HepG2 (cell line): ENCODE measurements around the gene CHST13. TPM values are rescaled to one million over a fixed set of nuclear protein-coding genes. Genes with fewer than 3 reads are reported as not detected.

Experiments used
- ATAC-seq: fragments of 200-7000 bp; cut with Tn5 transposase; 3 replicates; pipeline ENCODE4 v1.9.1; 2020; ENCODE audit warnings: mild to moderate bottlenecking, moderate library complexity
- BruUV-seq: library from RNA; stranded (reverse); fragments of 400-500 nt; replicated peaks from 2 replicates; lab custom pipeline; 2021; lab: Mats Ljungman, UMichigan
- CTCF ChIA-PET: fragments of 300-600 bp; formaldehyde crosslinking; extraction: SDS; loops from one replicate; lab custom pipeline; 2021; ENCODE audit warnings: low total read pairs, inconsistent platforms, low intra/inter-chr PET ratio; lab: Yijun Ruan, JAX
- POLR2A ChIA-PET: fragments of 350-600 bp; sonication (Branson Sonifier 250); formaldehyde crosslinking; loops from one replicate; lab custom pipeline; 2020; ENCODE audit warnings: antibody characterized with exemption, inconsistent platforms; lab: Yijun Ruan, JAX
- DNase-seq: peaks from one replicate; pipeline ENCODE4 v3.0.0-alpha.2; 2015; ENCODE audit warnings: low spot score
- FAIRE-seq: peaks from 3 replicates; lab custom pipeline; 2011; peaks lifted over from hg19 to GRCh38; lab: Jason Lieb, UNC
- H2AFZ ChIP-seq: one replicate; pipeline ENCODE4 v1.6.1; 2011; ENCODE audit warnings: low read length, inconsistent platforms
- H3K27ac ChIP-seq: fragments of 300-600 bp; 3 replicates; pipeline ENCODE4 v1.8.0; 2011; ENCODE audit warnings: mixed run types, mild to moderate bottlenecking, mixed read lengths, low read length, inconsistent platforms; ENCODE audit not compliant: insufficient read depth; ENCODE audit errors: extremely low read length
- H3K27me3 ChIP-seq, 2 experiments: fragments of 200-600 bp in 1 of 2; 2 replicates in 1 of 2; 3 replicates in 1 of 2; pipeline versions ENCODE4 v1.6.0 to v1.8.0; 2011; ENCODE audit warnings: low read length in 2 of 2, mild to moderate bottlenecking in 2 of 2, moderate library complexity in 2 of 2, inconsistent platforms in 1 of 2; ENCODE audit not compliant: insufficient read depth in 2 of 2, control insufficient read depth in 1 of 2
- H3K36me3 ChIP-seq, 2 experiments: fragments of 200-600 bp in 1 of 2; replicated peaks in 1 of 2; 2 replicates in 1 of 2; 3 replicates in 1 of 2; pipeline versions ENCODE4 v1.5.1 to v1.8.0; 2011; ENCODE audit warnings: low read length in 2 of 2, inconsistent platforms in 1 of 2; ENCODE audit not compliant: insufficient read depth in 2 of 2, control insufficient read depth in 1 of 2
- H3K4me1 ChIP-seq: 2 replicates; pipeline ENCODE4 v1.5.1; 2012; ENCODE audit warnings: low read length, inconsistent platforms; ENCODE audit not compliant: insufficient read depth
- H3K4me2 ChIP-seq: 2 replicates; pipeline ENCODE4 v1.6.0; 2011; ENCODE audit warnings: low read depth, low read length, inconsistent platforms
- H3K4me3 ChIP-seq, 3 experiments: fragments of 200-600 bp in 1 of 3; sonication (generic), shearing (Covaris generic) in 1 of 3; replicated peaks in 1 of 3; 2 replicates each; pipeline ENCODE4 v1.5.1; 2011 to 2016; ENCODE audit warnings: low read length in 3 of 3, inconsistent platforms in 2 of 3, low read depth in 2 of 3, mild to moderate bottlenecking in 2 of 3, control low read depth in 1 of 3, mixed read lengths in 1 of 3; ENCODE audit not compliant: insufficient read depth in 1 of 3
- H3K79me2 ChIP-seq: one replicate; pipeline ENCODE4 v1.6.1; 2011; ENCODE audit warnings: low read length, inconsistent platforms; ENCODE audit not compliant: insufficient read depth
- H3K9ac ChIP-seq: 2 replicates; pipeline ENCODE4 v1.6.0; 2011; ENCODE audit warnings: mild to moderate bottlenecking, low read depth, low read length, inconsistent platforms; ENCODE audit not compliant: insufficient read depth
- H3K9me3 ChIP-seq: 2 replicates; pipeline ENCODE4 v1.5.1; 2012; ENCODE audit warnings: mild to moderate bottlenecking, low read length
- H4K20me1 ChIP-seq: 2 replicates; pipeline ENCODE4 v1.6.0; 2011; ENCODE audit warnings: inconsistent platforms, mild to moderate bottlenecking, low read length, moderate library complexity; ENCODE audit not compliant: insufficient read depth
- ARID2 ChIP-seq: sonication (generic); formaldehyde crosslinking; IDR thresholded peaks from 2 replicates; pipeline ENCODE4 v1.8.1; 2022; ENCODE audit warnings: mild to moderate bottlenecking, missing genetic modification reagents, borderline replicate concordance
- MED13 ChIP-seq: sonication (generic); formaldehyde crosslinking; IDR thresholded peaks from 2 replicates; pipeline ENCODE4 v1.5.0; 2020; ENCODE audit warnings: missing genetic modification reagents
- PLRG1 ChIP-seq: fragments of 450-650 bp; conservative IDR thresholded peaks from 2 replicates; pipeline ENCODE4 v1.6.1; 2016
- ZHX2 ChIP-seq, 2 experiments: sonication (generic) in 1 of 2; formaldehyde crosslinking in 1 of 2; IDR thresholded peaks; 2 replicates each; pipeline versions ENCODE4 v1.6.1 to v1.9.0; 2014 to 2022; ENCODE audit warnings: antibody characterized with exemption in 1 of 2, borderline replicate concordance in 1 of 2, inconsistent platforms in 1 of 2, low read depth in 1 of 2, missing genetic modification reagents in 1 of 2
- ZNF142 ChIP-seq: sonication (generic); formaldehyde crosslinking; IDR thresholded peaks from 2 replicates; pipeline ENCODE4 v1.4.0; 2020; ENCODE audit warnings: missing genetic modification reagents
- ZNF160 ChIP-seq: sonication (generic); formaldehyde crosslinking; IDR thresholded peaks from 2 replicates; pipeline ENCODE4 v1.8.0; 2022; ENCODE audit warnings: mild to moderate bottlenecking, inconsistent platforms, missing genetic modification reagents
- ZNF432 ChIP-seq: sonication (generic); formaldehyde crosslinking; IDR thresholded peaks from 2 replicates; pipeline ENCODE4 v1.5.0; 2020; ENCODE audit warnings: missing genetic modification reagents, mild to moderate bottlenecking, borderline replicate concordance
- WGBS: methylation state at CpG from one replicate; pipeline ENCODE4 v1.1.6; 2017; ENCODE audit warnings: low lambda C conversion rate; 5-methylcytosine and 5-hydroxymethylcytosine counted together
- in situ Hi-C: cut with HindIII; loops from 2 replicates; pipeline ENCODE4 v1.10.0; 2017; ENCODE audit warnings: low pct_unique_long_range_greater_than_20kb; ENCODE audit not compliant: extremely low pct_ligation_motif_present
- intact Hi-C: fragments of 100-400 bp; cut with micrococcal nuclease; formaldehyde crosslinking; loops from one replicate; pipeline ENCODE4 v1.10.0; 2022; ENCODE audit not compliant: unreplicated experiment
- polyA plus RNA-seq, 8 experiments: library from polyadenylated mRNA; depleted of rRNA in 3 of 8; stranded (reverse) in 7 of 8; unstranded in 1 of 8; fragments of >200 nt; fragmentation: Illumina TruSeq in 4 of 8; extraction: Trizol in 4 of 8; gene quantifications; 2 replicates each; pipeline versions ENCODE4 v1.2.1 to v1.2.3, GENCODE V29; 2011 to 2016; ENCODE audit warnings: low read depth in 4 of 8, missing spikeins in 1 of 8, mixed read lengths in 1 of 8; ENCODE audit not compliant: insufficient read depth in 1 of 8
- total RNA-seq, 5 experiments: library from RNA; depleted of rRNA; stranded (reverse); fragments of >200 nt; fragmentation: Illumina TruSeq; extraction: Trizol; gene quantifications; 2 replicates each; pipeline ENCODE4 v1.2.3, GENCODE V29; 2016; ENCODE audit warnings: low read depth in 1 of 5
- TF ChIP-seq, protein P1 (sequence below): sonication (generic); formaldehyde crosslinking; IDR thresholded peaks from 2 replicates; pipeline ENCODE4 v1.4.0; 2020; ENCODE audit warnings: low read depth, mild to moderate bottlenecking, missing genetic modification reagents

Gene CHST13
- total and polyA plus RNA-seq, 2 of the 13 experiments (the other 11 are each of a cell fraction or from before 2014, with no cell fraction given), result 32.0 to 43.1 TPM

GRCh38 chr3:126568776-126569342, 44.9 kb downstream of the CHST13 start:
- ATAC-seq, result peak; percentile 21
- H3K27me3 ChIP-seq, result peaks cover 3% of the 10 kb centered on the region in 2 experiments; a peak in 2 of 5 replicates
- intact Hi-C loops (no loop called here), in situ Hi-C loops (no loop called here)
- FAIRE-seq, result no peak
- no CpG with 5 or more reads among the region's 3 CpGs for WGBS
- CTCF ChIA-PET, result interaction anchor here (1.2 kb wide), 1 partner anchor 46 kb away, joined by 3 read pairs; no protein-coding TSS in a partner anchor
- no peak overlapping the region for H3K9ac ChIP-seq
- H3K4me2 ChIP-seq, result peak overlapping the region; percentile 36; the same call in 1 of the 2 replicates
- no peak overlapping the region for H2AFZ ChIP-seq
- H3K4me3 ChIP-seq, result no peak overlapping the region
- BruUV-seq, result no TSS peak
- POLR2A ChIA-PET, result no interaction called here
- H3K9me3 ChIP-seq, result no peaks in the 10 kb centered on the region
- no peak for DNase-seq
- no peak overlapping the region for H3K27ac ChIP-seq
- peaks cover 20% of the 10 kb centered on the region for H3K4me1 ChIP-seq
- no peaks in the 10 kb centered on the region for H3K36me3 ChIP-seq
- no peaks in the 10 kb centered on the region for H4K20me1 ChIP-seq
- H3K79me2 ChIP-seq, result no peaks in the 10 kb centered on the region
- TF ChIP-seq MED13 (CRISPR knock-in tag) (no peak), ZNF432 (CRISPR knock-in tag) (no peak), ARID2 (CRISPR knock-in tag) (no peak), PLRG1 (no peak), ZNF160 (CRISPR knock-in tag) (no peak), ZHX2 (IDR thresholded peaks at IDR 0.05; ENCODE audit: low read depth) (no peak), ZHX2 (CRISPR knock-in tag; IDR thresholded peaks at IDR 0.05; ENCODE audit: borderline replicate concordance) (no peak), ZNF142 (no peak)
- TF ChIP-seq, protein P1, sequence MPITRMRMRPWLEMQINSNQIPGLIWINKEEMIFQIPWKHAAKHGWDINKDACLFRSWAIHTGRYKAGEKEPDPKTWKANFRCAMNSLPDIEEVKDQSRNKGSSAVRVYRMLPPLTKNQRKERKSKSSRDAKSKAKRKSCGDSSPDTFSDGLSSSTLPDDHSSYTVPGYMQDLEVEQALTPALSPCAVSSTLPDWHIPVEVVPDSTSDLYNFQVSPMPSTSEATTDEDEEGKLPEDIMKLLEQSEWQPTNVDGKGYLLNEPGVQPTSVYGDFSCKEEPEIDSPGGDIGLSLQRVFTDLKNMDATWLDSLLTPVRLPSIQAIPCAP (CRISPR knock-in tag), result no peak
